Activated naive CD8-positive, alpha-beta T cell treated with anti-CD3 and anti-CD28 coated beads, Interleukin-2, amount 50 U/mL, for 16 hours (primary cell): ENCODE data around the gene SEPTIN8.
"Not testable (repeated sequence)": the region's sequence is repeated elsewhere in the genome, so short reads cannot be mapped to it uniquely, and the experiment has no call there.

Experiments used
- DNase-seq: peaks from one replicate; pipeline ENCODE4 v3.0.0-alpha.2; 2020; ENCODE audit warnings: low read depth, low spot score

The SEPTIN8 gene

GRCh38 chr5:132812781-132813598 is 36.0 kb upstream of the SEPTIN8 start, which contains the start of gene SOWAHA:
Gene SOWAHA (plus strand): TSS chr5:132813302. CDS start chr5:132813622, 320 bp downstream.
- no peak for DNase-seq

GRCh38 chr5:132812123-132812765 is 35.2 kb upstream of the SEPTIN8 start:
- DNase-seq: no peak

GRCh38 chr5:132810605-132811004 is 33.6 kb upstream of the SEPTIN8 start:
- no peak for DNase-seq

- DNase-seq: no peak
These were observed 31.8 kb upstream of the SEPTIN8 start for GRCh38 chr5:132808866-132809265.

- no peak for DNase-seq
These were observed 31.4 kb upstream of the SEPTIN8 start for GRCh38 chr5:132808448-132808847.

GRCh38 chr5:132807163-132807838 is 30.3 kb upstream of the SEPTIN8 start:
- DNase-seq: no peak

GRCh38 chr5:132806804-132807162 is 29.7 kb upstream of the SEPTIN8 start:
- not testable (repeated sequence) for DNase-seq

GRCh38 chr5:132805872-132806271 is 28.8 kb upstream of the SEPTIN8 start:
- not testable (repeated sequence) for DNase-seq

GRCh38 chr5:132804219-132804618 is 27.2 kb upstream of the SEPTIN8 start:
- DNase-seq: not testable (repeated sequence)

- not testable (repeated sequence) for DNase-seq
These were observed 25.6 kb upstream of the SEPTIN8 start for GRCh38 chr5:132802685-132803066.

- DNase-seq: no peak
These were observed 25.1 kb upstream of the SEPTIN8 start for GRCh38 chr5:132802044-132802684.

- DNase-seq: no peak
These were observed 23.5 kb upstream of the SEPTIN8 start for GRCh38 chr5:132800545-132800944.

GRCh38 chr5:132799392-132799791 is 22.4 kb upstream of the SEPTIN8 start:
- no peak for DNase-seq

- DNase-seq: no peak
These were observed 20.6 kb upstream of the SEPTIN8 start for GRCh38 chr5:132797651-132798050.

- no peak for DNase-seq
These were observed 14.0 kb upstream of the SEPTIN8 start for GRCh38 chr5:132791026-132791425.

- no peak for DNase-seq
These were observed 13.3 kb upstream of the SEPTIN8 start for GRCh38 chr5:132790201-132790865.

- DNase-seq: no peak
These were observed 12.2 kb upstream of the SEPTIN8 start for GRCh38 chr5:132788990-132789886.

GRCh38 chr5:132788508-132788907 is 11.5 kb upstream of the SEPTIN8 start:
- no peak for DNase-seq

GRCh38 chr5:132787076-132787475 is 10.0 kb upstream of the SEPTIN8 start:
- DNase-seq: no peak

- no peak for DNase-seq
These were observed 8.8 kb upstream of the SEPTIN8 start for GRCh38 chr5:132785864-132786263.
